GM21515 (cell line): ENCODE data around the gene ATXN7L1.

Experiments used
- ATAC-seq: cut with Tn5 transposase; IDR thresholded peaks from one replicate; pipeline ENCODE4 v1.9.1; 2021; ENCODE audit not compliant: unreplicated experiment

Gene ATXN7L1

GRCh38 chr7:105830405-105831301, 45.7 kb downstream of the ATXN7L1 start:
- ATAC-seq: no peak

- ATAC-seq: no peak
These were observed 46.6 kb downstream of the ATXN7L1 start for GRCh38 chr7:105829681-105830322.

GRCh38 chr7:105828141-105828540, 48.3 kb downstream of the ATXN7L1 start:
- no peak for ATAC-seq

GRCh38 chr7:105827151-105827875, 49.1 kb downstream of the ATXN7L1 start:
- no peak for ATAC-seq

GRCh38 chr7:105826143-105826542, 50.3 kb downstream of the ATXN7L1 start:
- ATAC-seq: no peak

GRCh38 chr7:105825371-105825770, 51.0 kb downstream of the ATXN7L1 start:
- ATAC-seq: no peak

GRCh38 chr7:105822806-105823205, 53.6 kb downstream of the ATXN7L1 start:
- no peak for ATAC-seq

GRCh38 chr7:105821527-105821926, 54.9 kb downstream of the ATXN7L1 start:
- no peak for ATAC-seq

- ATAC-seq: no peak
These were observed 55.9 kb downstream of the ATXN7L1 start for GRCh38 chr7:105820363-105821066.

GRCh38 chr7:105819559-105819958, 56.8 kb downstream of the ATXN7L1 start:
- ATAC-seq: no peak

- no peak for ATAC-seq
These were observed 59.3 kb downstream of the ATXN7L1 start for GRCh38 chr7:105816954-105817615.

- no peak for ATAC-seq
These were observed 60.0 kb downstream of the ATXN7L1 start for GRCh38 chr7:105816266-105816843.

GRCh38 chr7:105815576-105815975, 60.8 kb downstream of the ATXN7L1 start:
- no peak for ATAC-seq

GRCh38 chr7:105814481-105814880, 61.9 kb downstream of the ATXN7L1 start:
- no peak for ATAC-seq

GRCh38 chr7:105811189-105811847, 65.1 kb downstream of the ATXN7L1 start:
- ATAC-seq: no peak

GRCh38 chr7:105810556-105810955, 65.8 kb downstream of the ATXN7L1 start:
- no peak for ATAC-seq

GRCh38 chr7:105808703-105809590, 67.5 kb downstream of the ATXN7L1 start:
- ATAC-seq: peak; percentile 97

- ATAC-seq: no peak
These were observed 68.2 kb downstream of the ATXN7L1 start for GRCh38 chr7:105808209-105808608.

- no peak for ATAC-seq
These were observed 69.0 kb downstream of the ATXN7L1 start for GRCh38 chr7:105807448-105807762.
